PC-9 (cell line): ENCODE data around the gene PCSK7. TPM values are rescaled to one million over a fixed set of nuclear protein-coding genes. Genes with fewer than 3 reads are reported as not detected.
"Not testable (repeated sequence)": the region's sequence is repeated elsewhere in the genome, so short reads cannot be mapped to it uniquely, and the experiment has no call there.

Source experiments
- BruUV-seq: library from RNA; stranded (reverse); fragments of 400-500 nt; replicated peaks from 2 replicates; lab custom pipeline; 2021; lab: Mats Ljungman, UMichigan
- CTCF ChIA-PET: fragments of 300-600 bp; sonication (Branson Sonifier 250); formaldehyde crosslinking; loops from one replicate; lab custom pipeline; 2022; ENCODE audit warnings: antibody characterized with exemption; lab: Charles Lee
- POLR2A ChIA-PET: fragments of 300-600 bp; sonication (Branson Sonifier 250); formaldehyde crosslinking; loops from one replicate; lab custom pipeline; 2022; ENCODE audit warnings: antibody characterized with exemption; ENCODE audit not compliant: unreplicated experiment; lab: Charles Lee
- DNase-seq, 2 experiments: peaks; one replicate each; pipeline versions ENCODE4 v3.0.0 to v3.0.0-alpha.2; 2015 to 2022; ENCODE audit warnings: mixed read lengths in 1 of 2
- H2AFZ ChIP-seq: fragments of 200-600 bp; sonication (generic); 2 replicates; pipeline ENCODE4 v1.8.1; 2017; ENCODE audit warnings: antibody characterized with exemption
- H3F3A ChIP-seq: fragments of 200-600 bp; sonication (generic); 2 replicates; pipeline ENCODE4 v1.8.1; 2017; ENCODE audit warnings: antibody characterized with exemption, mild to moderate bottlenecking, low read depth; ENCODE audit not compliant: insufficient read depth
- H3K27ac ChIP-seq: fragments of 200-600 bp; sonication (generic); 2 replicates; pipeline ENCODE4 v1.6.1; 2016; ENCODE audit warnings: mixed run types
- H3K27me3 ChIP-seq: fragments of 200-600 bp; sonication (generic); 2 replicates; pipeline ENCODE4 v1.6.1; 2016; ENCODE audit warnings: low read depth, mixed run types; ENCODE audit not compliant: insufficient read depth
- H3K36me3 ChIP-seq: fragments of 200-600 bp; sonication (generic); 2 replicates; pipeline ENCODE4 v1.6.1; 2016; ENCODE audit warnings: low read depth, mixed run types
- H3K4me1 ChIP-seq: fragments of 200-600 bp; sonication (generic); replicated peaks from 2 replicates; pipeline ENCODE4 v1.6.1; 2016; ENCODE audit warnings: mixed run types; ENCODE audit not compliant: insufficient read depth
- H3K4me2 ChIP-seq: fragments of 200-600 bp; sonication (generic); 2 replicates; pipeline ENCODE4 v1.6.1; 2017; ENCODE audit warnings: mixed run types
- H3K4me3 ChIP-seq: fragments of 200-600 bp; sonication (generic); 2 replicates; pipeline ENCODE4 v1.6.1; 2016; ENCODE audit warnings: mixed run types
- H3K79me2 ChIP-seq: fragments of 200-600 bp; sonication (generic); 2 replicates; pipeline ENCODE4 v1.6.1; 2017; ENCODE audit warnings: low read depth, mixed run types
- H3K9me2 ChIP-seq: fragments of 200-600 bp; sonication (generic); 2 replicates; pipeline ENCODE4 v1.8.1; 2017; ENCODE audit warnings: mild to moderate bottlenecking; ENCODE audit not compliant: insufficient read depth
- H3K9me3 ChIP-seq: fragments of 200-600 bp; sonication (generic); 2 replicates; pipeline ENCODE4 v1.8.1; 2016; ENCODE audit warnings: low read depth; ENCODE audit not compliant: insufficient read depth
- H4K20me1 ChIP-seq: fragments of 200-600 bp; sonication (generic); 2 replicates; pipeline ENCODE4 v1.8.1; 2017; ENCODE audit not compliant: insufficient read depth
- EZH2 ChIP-seq: fragments of 200-600 bp; sonication (generic); IDR thresholded peaks from 2 replicates; pipeline ENCODE4 v1.8.0; 2017; ENCODE audit warnings: antibody characterized with exemption, low read depth
- intact Hi-C: fragments of 100-400 bp; cut with micrococcal nuclease; formaldehyde crosslinking; loops from one replicate; pipeline ENCODE4 v1.10.0; 2022; ENCODE audit not compliant: unreplicated experiment
- total RNA-seq: library from RNA; stranded (reverse); gene quantifications from 2 replicates; pipeline ENCODE4 v1.2.3, GENCODE V29; 2021
- TF ChIP-seq, protein P1 (sequence below): fragments of 200-600 bp; sonication (generic); conservative IDR thresholded peaks from 2 replicates; pipeline ENCODE4 v1.6.1; 2017; ENCODE audit warnings: mixed run types, antibody characterized with exemption, mild to moderate bottlenecking, moderate library complexity

PCSK7 gene
- total RNA-seq, 1 experiment from 2014 or later = 41.6 TPM

DNA sequence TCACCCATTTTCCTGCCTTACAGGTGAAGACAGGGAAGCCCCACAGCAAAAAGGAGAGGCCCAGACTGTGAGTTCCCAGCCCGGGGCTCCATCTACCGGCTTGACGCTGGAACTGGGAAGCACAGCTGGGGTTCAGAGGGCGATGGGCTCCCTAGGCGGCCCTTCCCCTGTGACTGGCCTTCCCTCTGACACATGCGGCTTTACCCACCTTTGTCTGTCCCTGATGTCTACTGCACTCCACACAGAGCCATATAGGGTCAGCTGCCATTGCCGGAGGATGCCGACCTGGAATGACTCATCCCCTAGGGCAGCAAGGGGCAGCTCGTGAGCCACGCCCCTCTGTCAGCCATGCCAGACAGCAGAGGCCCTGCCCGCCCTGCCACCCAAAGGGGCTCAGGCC lies 25.0 kb downstream of the PCSK7 start:
- H2AFZ ChIP-seq, H4K20me1 ChIP-seq, H3K79me2 ChIP-seq, H3K36me3 ChIP-seq, H3K27me3 ChIP-seq, BruUV-seq, H3K27ac ChIP-seq, H3K9me2 ChIP-seq, H3K4me2 ChIP-seq, CTCF ChIA-PET, H3K4me3 ChIP-seq, H3K9me3 ChIP-seq, H3K4me1 ChIP-seq, H3F3A ChIP-seq, POLR2A ChIA-PET, intact Hi-C loops: not testable (repeated sequence)
- peak in 1 of 2 experiments; percentile 52 for DNase-seq

DNA sequence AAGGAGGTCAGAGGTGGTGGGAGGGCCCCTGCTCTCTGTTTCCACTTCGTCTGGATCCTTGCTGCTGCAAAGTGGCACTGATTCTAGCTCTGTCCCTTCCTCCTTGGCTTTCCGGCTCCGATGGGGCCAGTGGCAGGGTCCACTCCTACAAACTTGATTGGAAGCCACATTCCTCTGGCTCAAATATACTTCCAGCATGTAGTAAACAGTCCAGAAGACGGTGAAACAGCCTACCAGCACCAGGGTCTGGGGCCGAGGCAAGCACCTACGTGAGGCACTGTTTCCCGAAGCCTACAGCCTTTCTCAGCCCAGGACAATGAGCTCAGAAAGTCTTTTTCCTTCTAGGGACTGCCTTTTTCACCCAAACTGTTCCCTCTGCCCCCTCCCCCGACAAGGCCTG lies 25.8 kb downstream of the PCSK7 start:
- H3K27ac ChIP-seq, H3F3A ChIP-seq, intact Hi-C loops, CTCF ChIA-PET, H3K36me3 ChIP-seq, DNase-seq, POLR2A ChIA-PET, H3K9me3 ChIP-seq, H3K27me3 ChIP-seq, H3K79me2 ChIP-seq, H3K4me2 ChIP-seq, H3K4me3 ChIP-seq, H3K4me1 ChIP-seq, H3K9me2 ChIP-seq, H2AFZ ChIP-seq, H4K20me1 ChIP-seq: not testable (repeated sequence)
- TSS peak; percentile 79 for BruUV-seq

DNA sequence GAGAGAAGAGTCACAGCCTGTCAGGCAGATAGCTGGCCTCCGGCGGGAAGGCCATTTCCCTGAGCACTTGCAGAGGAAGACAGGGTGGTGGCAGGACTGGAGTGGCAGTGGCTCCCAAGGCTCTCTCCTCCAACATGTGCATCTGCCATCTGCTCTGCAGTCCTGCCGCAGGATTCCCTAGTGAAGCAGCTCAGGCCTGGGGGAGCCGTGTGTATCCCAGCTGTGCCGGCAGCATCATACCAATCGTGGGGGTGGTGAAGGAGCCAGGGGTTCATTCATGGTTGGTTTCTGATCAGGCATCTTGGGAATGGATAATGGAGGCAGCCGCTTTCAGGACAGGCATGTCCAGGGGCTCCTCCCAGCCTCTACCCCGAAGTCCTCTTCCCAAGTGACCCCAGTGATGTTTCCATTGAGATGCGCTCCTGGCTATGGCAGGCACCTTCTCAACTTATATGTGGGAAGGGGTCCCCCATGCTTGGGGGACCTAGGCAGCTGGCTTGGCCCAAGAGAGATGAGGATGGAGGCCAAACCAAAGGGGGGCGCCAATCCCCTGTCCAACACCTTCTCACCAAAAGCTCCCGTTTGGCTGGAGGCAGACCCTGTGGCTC lies 26.6 kb downstream of the PCSK7 start:
- TF ChIP-seq, protein P1, sequence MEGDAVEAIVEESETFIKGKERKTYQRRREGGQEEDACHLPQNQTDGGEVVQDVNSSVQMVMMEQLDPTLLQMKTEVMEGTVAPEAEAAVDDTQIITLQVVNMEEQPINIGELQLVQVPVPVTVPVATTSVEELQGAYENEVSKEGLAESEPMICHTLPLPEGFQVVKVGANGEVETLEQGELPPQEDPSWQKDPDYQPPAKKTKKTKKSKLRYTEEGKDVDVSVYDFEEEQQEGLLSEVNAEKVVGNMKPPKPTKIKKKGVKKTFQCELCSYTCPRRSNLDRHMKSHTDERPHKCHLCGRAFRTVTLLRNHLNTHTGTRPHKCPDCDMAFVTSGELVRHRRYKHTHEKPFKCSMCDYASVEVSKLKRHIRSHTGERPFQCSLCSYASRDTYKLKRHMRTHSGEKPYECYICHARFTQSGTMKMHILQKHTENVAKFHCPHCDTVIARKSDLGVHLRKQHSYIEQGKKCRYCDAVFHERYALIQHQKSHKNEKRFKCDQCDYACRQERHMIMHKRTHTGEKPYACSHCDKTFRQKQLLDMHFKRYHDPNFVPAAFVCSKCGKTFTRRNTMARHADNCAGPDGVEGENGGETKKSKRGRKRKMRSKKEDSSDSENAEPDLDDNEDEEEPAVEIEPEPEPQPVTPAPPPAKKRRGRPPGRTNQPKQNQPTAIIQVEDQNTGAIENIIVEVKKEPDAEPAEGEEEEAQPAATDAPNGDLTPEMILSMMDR = no peak
- TF ChIP-seq EZH2 = no peak
- intact Hi-C loops = no loop called here
- Histone ChIP-seq H4K20me1 (no peaks in the 10 kb centered on the region), H3K79me2 (no peaks in the 10 kb centered on the region), H2AFZ (no peak overlapping the region), H3K9me2 (no peaks in the 10 kb centered on the region), H3K4me2 (no peak overlapping the region), H3K4me1 (no peaks in the 10 kb centered on the region), H3K27me3 (no peaks in the 10 kb centered on the region), H3K36me3 (no peaks in the 10 kb centered on the region), H3K9me3 (no peaks in the 10 kb centered on the region), H3K27ac (no peak overlapping the region), H3K4me3 (no peak overlapping the region), H3F3A (peaks cover 4% of the 10 kb centered on the region; the same call in 1 of the 2 replicates)
- ChIA-PET POLR2A (no interaction called here), CTCF (no interaction called here)
- no TSS peak for BruUV-seq
- no peak for DNase-seq

DNA sequence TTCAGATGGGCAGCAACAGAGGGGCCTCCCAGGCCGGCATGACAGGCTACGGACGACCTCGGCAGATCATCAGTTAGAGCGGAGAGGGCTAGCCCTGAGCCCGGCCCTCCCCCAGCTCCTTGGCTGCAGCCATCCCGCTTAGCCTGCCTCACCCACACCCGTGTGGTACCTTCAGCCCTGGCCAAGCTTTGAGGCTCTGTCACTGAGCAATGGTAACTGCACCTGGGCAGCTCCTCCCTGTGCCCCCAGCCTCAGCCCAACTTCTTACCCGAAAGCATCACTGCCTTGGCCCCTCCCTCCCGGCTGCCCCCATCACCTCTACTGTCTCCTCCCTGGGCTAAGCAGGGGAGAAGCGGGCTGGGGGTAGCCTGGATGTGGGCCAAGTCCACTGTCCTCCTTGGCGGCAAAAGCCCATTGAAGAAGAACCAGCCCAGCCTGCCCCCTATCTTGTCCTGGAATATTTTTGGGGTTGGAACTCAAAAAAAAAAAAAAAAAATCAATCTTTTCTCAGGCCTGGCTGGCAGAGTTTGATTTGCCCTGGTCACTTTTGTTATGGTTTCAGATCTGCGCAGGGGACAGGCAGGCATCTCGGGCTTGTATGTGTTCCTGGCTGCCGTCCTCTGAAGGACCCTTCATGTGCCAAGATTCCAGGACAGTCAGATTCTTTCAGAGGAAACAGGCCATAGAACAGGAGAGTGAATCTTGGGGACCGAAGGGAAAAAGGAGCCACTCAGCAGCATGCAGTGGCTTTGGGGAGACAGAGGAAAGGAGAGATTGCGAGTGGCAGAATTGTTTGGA lies 27.4 kb downstream of the PCSK7 start:
- ChIA-PET POLR2A (no interaction called here), CTCF (no interaction called here)
- intact Hi-C loops = no loop called here

More for the DNA sequence above, 27.4 kb downstream of the PCSK7 start:
- no peaks in the 10 kb centered on the region for H3K9me2 ChIP-seq
- H3K36me3 ChIP-seq = no peaks in the 10 kb centered on the region
- no peak overlapping the region for H2AFZ ChIP-seq
- H3K4me3 ChIP-seq = no peak overlapping the region
- no peaks in the 10 kb centered on the region for H3K79me2 ChIP-seq
- BruUV-seq = no TSS peak
- H3K27me3 ChIP-seq = no peaks in the 10 kb centered on the region
- no peaks in the 10 kb centered on the region for H3F3A ChIP-seq
- no peak overlapping the region for H3K27ac ChIP-seq
- no peaks in the 10 kb centered on the region for H3K4me1 ChIP-seq
- no peaks in the 10 kb centered on the region for H3K9me3 ChIP-seq
- H3K4me2 ChIP-seq = no peak overlapping the region
- DNase-seq = no peak
- no peaks in the 10 kb centered on the region for H4K20me1 ChIP-seq
- TF ChIP-seq EZH2 = no peak
- TF ChIP-seq, protein P1 = no peak
